Activated T-cell treated with anti-CD3 and anti-CD28 coated beads, Interleukin-2, amount 50 U/mL, for 4 hours (primary cell): ENCODE data around the gene TCF21. TPM values are rescaled to one million over a fixed set of nuclear protein-coding genes. Genes with fewer than 3 reads are reported as not detected.

ENCODE experiments used
- ATAC-seq, 2 donors: fragments of 200-7000 bp; cut with Tn5 transposase; one replicate each; pipeline ENCODE4 v1.10.0; 2021
- DNase-seq: peaks from one replicate; pipeline ENCODE4 v3.0.0-alpha.2; 2020
- H3K27me3 Mint-ChIP-seq: one replicate; pipeline ENCODE4 v1.8.0; 2021; ENCODE audit warnings: low read depth, mixed read lengths
- H3K36me3 Mint-ChIP-seq: one replicate; pipeline ENCODE4 v1.8.0; 2022; ENCODE audit warnings: mixed read lengths; ENCODE audit not compliant: insufficient read depth
- H3K4me1 Mint-ChIP-seq: one replicate; pipeline ENCODE4 v1.8.0; 2021; ENCODE audit warnings: low read depth, mixed read lengths
- H3K4me3 Mint-ChIP-seq: one replicate; pipeline ENCODE4 v1.8.0; 2021; ENCODE audit warnings: mild to moderate bottlenecking, moderate library complexity, mixed read lengths
- H3K9me3 Mint-ChIP-seq: one replicate; pipeline ENCODE4 v1.8.0; 2021; ENCODE audit warnings: mixed read lengths
- total RNA-seq, 3 donors: library from RNA; stranded (reverse); gene quantifications; one replicate each; pipeline ENCODE4 v1.2.1, GENCODE V29; 2021

TCF21 gene
- total RNA-seq, 3 donors from 2014 or later: 0.05 TPM; not detected in 1

GRCh38 chr6:133873538-133873937 is 15.4 kb upstream of the TCF21 start:
- H3K27me3 Mint-ChIP-seq: peaks cover 25% of the 10 kb centered on the region
- no peaks in the 10 kb centered on the region for H3K36me3 Mint-ChIP-seq
- H3K9me3 Mint-ChIP-seq: peaks cover 3% of the 10 kb centered on the region
- no peak overlapping the region for H3K4me3 Mint-ChIP-seq
- ATAC-seq (no peak), DNase-seq (no peak)
- H3K4me1 Mint-ChIP-seq: no peaks in the 10 kb centered on the region

- Mint-ChIP-seq H3K27me3 (peaks cover 24% of the 10 kb centered on the region), H3K36me3 (no peaks in the 10 kb centered on the region), H3K9me3 (no peaks in the 10 kb centered on the region), H3K4me1 (no peaks in the 10 kb centered on the region), H3K4me3 (no peak overlapping the region)
- ATAC-seq (no peak), DNase-seq (no peak)
Measured at GRCh38 chr6:133877116-133877515, 11.8 kb upstream of the TCF21 start.

GRCh38 chr6:133880006-133880405 is 8.9 kb upstream of the TCF21 start:
- H3K9me3 Mint-ChIP-seq: no peaks in the 10 kb centered on the region
- no peak overlapping the region for H3K4me3 Mint-ChIP-seq
- no peaks in the 10 kb centered on the region for H3K36me3 Mint-ChIP-seq
- no peak for ATAC-seq
- H3K27me3 Mint-ChIP-seq: peaks cover 28% of the 10 kb centered on the region
- no peaks in the 10 kb centered on the region for H3K4me1 Mint-ChIP-seq
- DNase-seq: no peak

- no peaks in the 10 kb centered on the region for H3K36me3 Mint-ChIP-seq
- H3K27me3 Mint-ChIP-seq: peaks cover 34% of the 10 kb centered on the region
- DNase-seq (no peak), ATAC-seq (no peak)
- no peak overlapping the region for H3K4me3 Mint-ChIP-seq
- H3K4me1 Mint-ChIP-seq: no peaks in the 10 kb centered on the region
- H3K9me3 Mint-ChIP-seq: no peaks in the 10 kb centered on the region
Measured at GRCh38 chr6:133880896-133881295, 8.0 kb upstream of the TCF21 start.

GRCh38 chr6:133886104-133886775 is 2.7 kb upstream of the TCF21 start:
- peaks cover 66% of the 10 kb centered on the region for H3K27me3 Mint-ChIP-seq
- H3K36me3 Mint-ChIP-seq: no peaks in the 10 kb centered on the region
- H3K4me3 Mint-ChIP-seq: no peak overlapping the region
- ATAC-seq (no peak), DNase-seq (no peak)
- H3K4me1 Mint-ChIP-seq: peaks cover 25% of the 10 kb centered on the region
- H3K9me3 Mint-ChIP-seq: no peaks in the 10 kb centered on the region

- Mint-ChIP-seq H3K4me1 (peaks cover 30% of the 10 kb centered on the region), H3K9me3 (no peaks in the 10 kb centered on the region), H3K27me3 (peaks cover 74% of the 10 kb centered on the region), H3K4me3 (no peak overlapping the region), H3K36me3 (no peaks in the 10 kb centered on the region)
- DNase-seq (no peak), ATAC-seq (no peak)
Measured at GRCh38 chr6:133887156-133887879, 1.6 kb upstream of the TCF21 start.

GRCh38 chr6:133887880-133888230 is 1.1 kb upstream of the TCF21 start:
- Mint-ChIP-seq H3K4me1 (peaks cover 32% of the 10 kb centered on the region), H3K27me3 (peaks cover 74% of the 10 kb centered on the region), H3K9me3 (no peaks in the 10 kb centered on the region), H3K36me3 (no peaks in the 10 kb centered on the region), H3K4me3 (no peak overlapping the region)
- ATAC-seq: no peak
- DNase-seq: no peak

GRCh38 chr6:133889557-133890403 is 867 bp downstream of the TCF21 start:
- Mint-ChIP-seq H3K27me3 (peaks cover 84% of the 10 kb centered on the region), H3K9me3 (no peaks in the 10 kb centered on the region), H3K4me3 (no peak overlapping the region), H3K36me3 (no peaks in the 10 kb centered on the region), H3K4me1 (peaks cover 37% of the 10 kb centered on the region)
- ATAC-seq (peak; percentile 41 to 51), DNase-seq (no peak)

- ATAC-seq (no peak), DNase-seq (no peak)
- H3K4me3 Mint-ChIP-seq: peak overlapping the region; percentile 67
- peaks cover 37% of the 10 kb centered on the region for H3K4me1 Mint-ChIP-seq
- peaks cover 84% of the 10 kb centered on the region for H3K27me3 Mint-ChIP-seq
- H3K36me3 Mint-ChIP-seq: no peaks in the 10 kb centered on the region
- no peaks in the 10 kb centered on the region for H3K9me3 Mint-ChIP-seq
Measured at GRCh38 chr6:133890711-133891148, 1.8 kb downstream of the TCF21 start.

- no peaks in the 10 kb centered on the region for H3K9me3 Mint-ChIP-seq
- peaks cover 37% of the 10 kb centered on the region for H3K4me1 Mint-ChIP-seq
- DNase-seq: no peak
- H3K36me3 Mint-ChIP-seq: no peaks in the 10 kb centered on the region
- ATAC-seq: peak; percentile 39 to 57
- H3K4me3 Mint-ChIP-seq: peak overlapping the region; percentile 67
- H3K27me3 Mint-ChIP-seq: peaks cover 86% of the 10 kb centered on the region
Measured at GRCh38 chr6:133891149-133891926, 2.4 kb downstream of the TCF21 start.

GRCh38 chr6:133891927-133892812 is 3.3 kb downstream of the TCF21 start:
- peaks cover 37% of the 10 kb centered on the region for H3K4me1 Mint-ChIP-seq

GRCh38 chr6:133892813-133893691 is 4.1 kb downstream of the TCF21 start:
- H3K27me3 Mint-ChIP-seq: peaks cover 85% of the 10 kb centered on the region
- no peaks in the 10 kb centered on the region for H3K36me3 Mint-ChIP-seq
- H3K9me3 Mint-ChIP-seq: no peaks in the 10 kb centered on the region
- H3K4me3 Mint-ChIP-seq: no peak overlapping the region
- no peak for DNase-seq
- ATAC-seq: no peak
- peaks cover 35% of the 10 kb centered on the region for H3K4me1 Mint-ChIP-seq

More at GRCh38 chr6:133891927-133892812, 3.3 kb downstream of the TCF21 start:
- Mint-ChIP-seq H3K9me3 (no peaks in the 10 kb centered on the region), H3K27me3 (peaks cover 85% of the 10 kb centered on the region), H3K4me3 (peak overlapping the region; percentile 50), H3K36me3 (no peaks in the 10 kb centered on the region)
- ATAC-seq (no peak), DNase-seq (no peak)
